GM18909 (cell line): ENCODE results near the gene CCL20.
A peak's percentile ranks its signal among the peaks of the same experiment; 100 is the strongest.
"Not testable (repeated sequence)": the region's sequence is repeated elsewhere in the genome, so short reads cannot be mapped to it uniquely, and the experiment has no call there.

ENCODE experiments used
- ATAC-seq: cut with Tn5 transposase; IDR thresholded peaks from one replicate; pipeline ENCODE4 v1.9.1; 2021; ENCODE audit warnings: mild to moderate bottlenecking; ENCODE audit not compliant: unreplicated experiment, poor library complexity

The CCL20 gene

GRCh38 chr2:227828477-227828912, 14.9 kb downstream of the CCL20 start:
- no peak for ATAC-seq

GRCh38 chr2:227829337-227829736, 15.7 kb downstream of the CCL20 start:
- no peak for ATAC-seq

- ATAC-seq, result no peak
These were observed 20.8 kb downstream of the CCL20 start for GRCh38 chr2:227834423-227834822.

GRCh38 chr2:227834916-227835650, 21.4 kb downstream of the CCL20 start:
- no peak for ATAC-seq

- ATAC-seq, result not testable (repeated sequence)
These were observed 25.9 kb downstream of the CCL20 start for GRCh38 chr2:227839339-227840129.

GRCh38 chr2:227846831-227847230, 33.2 kb downstream of the CCL20 start:
- peak; percentile 76 for ATAC-seq

GRCh38 chr2:227848146-227848545, 34.5 kb downstream of the CCL20 start:
- no peak for ATAC-seq

GRCh38 chr2:227848586-227848985, 34.9 kb downstream of the CCL20 start:
- peak; percentile 68 for ATAC-seq

GRCh38 chr2:227849906-227850305, 36.3 kb downstream of the CCL20 start:
- no peak for ATAC-seq

GRCh38 chr2:227853204-227853629, 39.6 kb downstream of the CCL20 start:
- no peak for ATAC-seq

- ATAC-seq, result no peak
These were observed 40.2 kb downstream of the CCL20 start for GRCh38 chr2:227853765-227854271.

GRCh38 chr2:227855440-227855839, 41.8 kb downstream of the CCL20 start:
- no peak for ATAC-seq

GRCh38 chr2:227856697-227857096, 43.1 kb downstream of the CCL20 start:
- ATAC-seq, result no peak

GRCh38 chr2:227860221-227860641, 46.6 kb downstream of the CCL20 start:
- ATAC-seq, result no peak

GRCh38 chr2:227861011-227861410, 47.4 kb downstream of the CCL20 start:
- no peak for ATAC-seq

- ATAC-seq, result peak; percentile 50
These were observed 48.6 kb downstream of the CCL20 start for GRCh38 chr2:227862227-227862740.

- ATAC-seq, result peak; percentile 6
These were observed 49.3 kb downstream of the CCL20 start for GRCh38 chr2:227862741-227863588.

- ATAC-seq, result no peak
These were observed 50.6 kb downstream of the CCL20 start for GRCh38 chr2:227864161-227864756.

- no peak for ATAC-seq
These were observed 51.6 kb downstream of the CCL20 start for GRCh38 chr2:227865291-227865690.
